ENCODE results near the gene ACTR3.

DNA sequence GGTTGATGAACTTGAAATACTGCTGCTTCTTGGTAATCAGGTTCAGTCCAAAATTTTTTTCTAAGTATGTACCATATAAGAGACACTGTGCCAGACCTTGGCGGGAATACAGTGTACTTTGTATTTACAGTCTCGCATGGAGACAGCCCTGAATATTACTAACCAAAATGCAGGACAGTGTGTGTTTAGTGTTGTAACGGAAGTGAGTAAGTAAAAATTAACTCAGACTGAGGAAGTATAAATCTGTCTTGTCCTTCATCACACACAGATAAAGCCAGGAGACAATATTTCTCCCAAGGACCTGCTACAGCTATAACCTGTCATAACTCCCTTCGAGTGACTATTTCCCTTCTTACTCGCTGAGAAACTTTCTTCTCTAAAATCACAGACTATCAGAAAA is 76.9 kb downstream of the ACTR3 start:
- no peak for TF ChIP-seq POLR2A (IDR thresholded peaks at IDR 0.05)
- TF ChIP-seq, protein P1, sequence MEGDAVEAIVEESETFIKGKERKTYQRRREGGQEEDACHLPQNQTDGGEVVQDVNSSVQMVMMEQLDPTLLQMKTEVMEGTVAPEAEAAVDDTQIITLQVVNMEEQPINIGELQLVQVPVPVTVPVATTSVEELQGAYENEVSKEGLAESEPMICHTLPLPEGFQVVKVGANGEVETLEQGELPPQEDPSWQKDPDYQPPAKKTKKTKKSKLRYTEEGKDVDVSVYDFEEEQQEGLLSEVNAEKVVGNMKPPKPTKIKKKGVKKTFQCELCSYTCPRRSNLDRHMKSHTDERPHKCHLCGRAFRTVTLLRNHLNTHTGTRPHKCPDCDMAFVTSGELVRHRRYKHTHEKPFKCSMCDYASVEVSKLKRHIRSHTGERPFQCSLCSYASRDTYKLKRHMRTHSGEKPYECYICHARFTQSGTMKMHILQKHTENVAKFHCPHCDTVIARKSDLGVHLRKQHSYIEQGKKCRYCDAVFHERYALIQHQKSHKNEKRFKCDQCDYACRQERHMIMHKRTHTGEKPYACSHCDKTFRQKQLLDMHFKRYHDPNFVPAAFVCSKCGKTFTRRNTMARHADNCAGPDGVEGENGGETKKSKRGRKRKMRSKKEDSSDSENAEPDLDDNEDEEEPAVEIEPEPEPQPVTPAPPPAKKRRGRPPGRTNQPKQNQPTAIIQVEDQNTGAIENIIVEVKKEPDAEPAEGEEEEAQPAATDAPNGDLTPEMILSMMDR (IDR thresholded peaks at IDR 0.05) = no peak
